K562 (cell line): ENCODE results near the gene SULT1A1. TPM values are rescaled to one million over a fixed set of nuclear protein-coding genes. Genes with fewer than 3 reads are reported as not detected.
A peak's percentile ranks its signal among the peaks of the same experiment; 100 is the strongest.

Source experiments
- CHD2 ChIP-seq: IDR thresholded peaks from 2 replicates; pipeline ENCODE4 v1.6.1; 2011; ENCODE audit warnings: low read depth, low read length
- CTCFL ChIP-seq: IDR thresholded peaks from 2 replicates; pipeline ENCODE4 v1.6.1; 2011; ENCODE audit warnings: borderline replicate concordance, low read depth, mild to moderate bottlenecking, moderate library complexity, low read length; ENCODE audit not compliant: insufficient read depth, poor library complexity, severe bottlenecking
- FOXM1 ChIP-seq, 2 experiments: fragments of 450-650 bp in 1 of 2; sonication (generic) in 1 of 2; formaldehyde crosslinking in 1 of 2; IDR thresholded peaks; 2 replicates each; pipeline versions ENCODE4 v1.6.1 to v1.9.0; 2017 to 2022; ENCODE audit warnings: low read depth in 2 of 2, mild to moderate bottlenecking in 2 of 2, missing genetic modification reagents in 1 of 2, moderate library complexity in 1 of 2
- MEF2A ChIP-seq: IDR thresholded peaks from 2 replicates; pipeline ENCODE4 v1.6.1; 2011; ENCODE audit warnings: low read depth, mild to moderate bottlenecking, low read length, moderate library complexity; ENCODE audit not compliant: control insufficient read depth
- MTA3 ChIP-seq: fragments of 450-650 bp; formaldehyde crosslinking; IDR thresholded peaks from 2 replicates; pipeline ENCODE4 v1.6.1; 2017; ENCODE audit warnings: mild to moderate bottlenecking, borderline replicate concordance
- PCBP1 ChIP-seq: fragments of 200-400 bp; formaldehyde crosslinking; IDR thresholded peaks from 2 replicates; pipeline ENCODE4 v1.6.1; 2018; ENCODE audit warnings: mild to moderate bottlenecking, low read depth, low read length; ENCODE audit not compliant: poor library complexity, severe bottlenecking
- PKNOX1 ChIP-seq: fragments of 450-650 bp; IDR thresholded peaks from 2 replicates; pipeline ENCODE4 v1.6.1; 2016
- PYGO2 ChIP-seq: fragments of 450-650 bp; IDR thresholded peaks from 2 replicates; pipeline ENCODE4 v1.6.1; 2016; ENCODE audit warnings: mild to moderate bottlenecking, missing genetic modification characterization, moderate library complexity, missing compliant biosample characterization
- RAD51 ChIP-seq: fragments of 450-650 bp; IDR thresholded peaks from 2 replicates; pipeline ENCODE4 v1.7.1; 2016; ENCODE audit warnings: low read depth, mild to moderate bottlenecking, borderline replicate concordance
- REST ChIP-seq, 2 experiments: fragments of 450-650 bp; formaldehyde crosslinking in 1 of 2; IDR thresholded peaks; 2 replicates each; pipeline versions ENCODE4 v1.4.0 to v1.6.1; 2014 to 2020; ENCODE audit warnings: mild to moderate bottlenecking in 2 of 2, borderline replicate concordance in 1 of 2, low read depth in 1 of 2
- TGIF2 ChIP-seq: sonication (generic); formaldehyde crosslinking; IDR thresholded peaks from 2 replicates; pipeline ENCODE4 v1.8.1; 2022; ENCODE audit warnings: mild to moderate bottlenecking, missing genetic modification reagents, moderate library complexity
- ZKSCAN3 ChIP-seq: fragments of 250-450 bp; sonication (Bioruptor Pico); IDR thresholded peaks from 2 replicates; pipeline ENCODE4 v1.4.0; 2020
- polyA plus RNA-seq, 8 experiments: library from polyadenylated mRNA; depleted of rRNA in 4 of 8; stranded (reverse) in 5 of 8; unstranded in 3 of 8; fragments of >200 nt; fragmentation: Nextera tagmentation in 2 of 8; fragmentation: Illumina TruSeq in 1 of 8; extraction: Ambion mirVana in 2 of 8; extraction: Trizol in 1 of 8; gene quantifications; 2 replicates each; pipeline versions ENCODE4 v1.2.1 to v1.2.3, GENCODE V29; 2011 to 2014; ENCODE audit warnings: inconsistent platforms in 1 of 8, missing spikeins in 1 of 8
- total RNA-seq, 7 experiments: library from RNA; depleted of rRNA in 6 of 7; stranded (reverse); fragments of >200 nt in 6 of 7; fragmentation: Illumina TruSeq in 2 of 7; extraction: Trizol in 2 of 7; gene quantifications; 2 replicates each; pipeline versions ENCODE4 v1.2.1 to v1.2.3, GENCODE V29; 2011 to 2021; ENCODE audit warnings: low replicate concordance in 1 of 7

SULT1A1 gene
- total and polyA plus RNA-seq, 9 of the 15 experiments (the other 6 are each of a cell fraction or from before 2014, with no cell fraction given) = 3.4 to 30.1 (median 16.6) TPM

- TF ChIP-seq REST (IDR thresholded peaks at IDR 0.05; ENCODE audit: borderline replicate concordance) (0 out of 2 replicates have a peak, but pooled peaks have one; percentile 15), REST (CRISPR knock-in tag; IDR thresholded peaks at IDR 0.05; ENCODE audit: low read depth) (no peak), MTA3 (0 out of 2 replicates have a peak, but pooled peaks have one; percentile 21), CTCFL (peak; percentile 34), TGIF2 (no peak), PYGO2 (tag) (no peak), MEF2A (no peak), CHD2 (no peak), ZKSCAN3 (CRISPR knock-in tag) (no peak), RAD51 (no peak), PCBP1 (no peak), FOXM1 (IDR thresholded peaks at IDR 0.05; ENCODE audit: low read depth) (no peak), FOXM1 (CRISPR knock-in tag; IDR thresholded peaks at IDR 0.05; ENCODE audit: low read depth) (no peak), PKNOX1 (peak; percentile 93)
Observed at GRCh38 chr16:28597692-28598261, 12.1 kb downstream of the SULT1A1 start (continued).
